HG03342 (cell line): ENCODE results near the gene VKORC1.

Experiments
- ATAC-seq: cut with Tn5 transposase; IDR thresholded peaks from one replicate; pipeline ENCODE4 v1.9.1; 2021; ENCODE audit warnings: mild to moderate bottlenecking, moderate library complexity; ENCODE audit not compliant: unreplicated experiment

VKORC1 gene

DNA sequence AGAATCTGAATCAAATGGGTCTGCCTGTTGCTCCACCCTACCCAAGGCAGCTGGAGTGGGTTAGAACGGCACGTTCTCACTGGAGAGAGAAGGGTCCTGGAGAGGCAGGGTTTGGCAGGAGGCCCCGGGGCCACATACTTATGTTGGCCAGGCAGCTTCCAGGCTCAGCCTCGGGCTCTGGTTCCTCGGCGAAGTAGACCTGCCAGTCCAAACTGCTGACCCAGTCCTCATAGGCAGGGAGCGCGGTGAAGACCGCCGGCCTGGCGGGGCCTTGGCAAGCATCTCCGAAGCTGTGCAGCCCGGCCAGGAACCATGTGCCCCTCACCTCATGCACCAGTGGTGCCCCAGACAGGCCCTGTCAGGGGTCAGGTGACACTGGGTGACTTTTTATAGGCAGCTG, 10.6 kb downstream of the VKORC1 start:
- no peak for ATAC-seq

DNA sequence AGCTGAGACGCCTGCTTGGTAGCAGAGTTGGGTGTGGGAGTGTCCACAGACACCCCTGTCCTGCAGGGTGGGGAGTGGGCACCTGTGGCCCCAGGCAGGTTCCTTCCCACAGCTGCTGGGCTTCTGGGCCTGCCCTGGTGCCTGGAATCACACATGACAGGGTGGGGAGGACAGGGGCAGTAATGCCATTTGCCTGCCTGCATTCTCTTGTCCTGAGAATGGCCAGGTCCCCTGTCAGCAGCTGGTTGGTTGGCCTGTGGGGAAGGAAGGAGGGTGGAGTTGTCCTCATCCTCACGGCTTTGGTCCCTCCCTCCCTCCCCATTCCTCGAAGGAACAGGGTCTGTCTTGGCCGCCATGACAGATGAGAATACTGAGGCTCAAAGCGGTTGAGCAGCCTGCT, 11.0 kb downstream of the VKORC1 start:
- no peak for ATAC-seq

- no peak for ATAC-seq
These were observed 11.5 kb downstream of the VKORC1 start for GRCh38 chr16:31083081-31083480.

DNA sequence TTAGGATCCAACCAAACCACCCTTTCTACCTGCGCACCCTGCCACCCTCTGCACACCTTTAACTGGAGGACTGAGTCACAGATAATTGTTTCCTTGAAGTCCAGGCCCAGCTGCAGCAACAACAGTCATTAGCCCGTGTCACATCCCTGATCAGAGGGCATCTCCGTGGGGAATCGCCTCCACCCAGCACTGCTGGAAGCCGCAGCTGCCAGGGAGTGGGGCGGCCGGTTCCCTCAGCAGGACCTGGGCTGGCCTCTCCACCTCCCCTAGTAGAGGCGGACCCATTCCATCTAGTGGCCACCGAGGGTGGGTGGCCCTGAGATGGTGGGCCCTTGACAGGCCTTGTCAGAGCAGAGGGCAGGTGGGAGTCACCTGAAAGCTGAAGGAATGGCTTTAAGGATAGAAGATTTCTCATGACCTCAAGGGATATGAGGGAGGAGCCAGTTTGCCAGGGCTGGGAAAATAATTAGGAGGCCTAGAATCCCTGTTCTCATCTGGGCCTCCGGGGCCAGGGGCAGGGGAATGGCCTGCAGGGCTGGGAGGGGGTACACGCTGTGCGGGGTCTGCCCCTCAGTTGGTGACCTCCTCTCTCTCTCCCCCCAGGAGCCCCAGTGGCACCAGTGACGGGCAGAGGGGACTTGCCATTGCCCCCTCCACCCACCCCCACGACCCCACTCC, 12.1 kb downstream of the VKORC1 start:
- no peak for ATAC-seq

GRCh38 chr16:31081428-31082351, 12.9 kb downstream of the VKORC1 start:
- no peak for ATAC-seq

- no peak for ATAC-seq
These were observed 13.7 kb downstream of the VKORC1 start for GRCh38 chr16:31080756-31081419.

DNA sequence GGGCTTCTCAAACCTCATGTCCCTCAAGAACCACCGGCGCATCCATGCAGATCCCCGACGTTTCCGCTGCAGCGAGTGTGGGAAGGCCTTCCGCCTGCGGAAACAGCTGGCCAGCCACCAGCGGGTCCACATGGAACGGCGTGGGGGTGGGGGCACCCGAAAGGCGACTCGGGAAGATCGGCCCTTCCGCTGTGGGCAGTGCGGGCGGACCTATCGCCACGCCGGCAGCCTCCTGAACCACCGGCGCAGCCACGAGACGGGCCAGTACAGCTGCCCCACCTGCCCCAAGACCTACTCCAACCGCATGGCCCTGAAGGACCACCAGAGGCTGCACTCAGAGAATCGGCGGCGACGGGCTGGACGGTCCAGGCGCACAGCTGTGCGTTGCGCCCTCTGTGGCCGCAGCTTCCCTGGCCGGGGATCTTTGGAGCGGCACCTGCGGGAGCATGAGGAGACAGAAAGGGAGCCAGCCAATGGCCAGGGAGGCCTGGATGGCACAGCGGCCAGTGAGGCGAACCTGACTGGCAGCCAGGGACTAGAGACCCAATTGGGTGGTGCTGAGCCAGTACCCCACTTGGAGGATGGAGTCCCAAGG, 14.5 kb downstream of the VKORC1 start:
- ATAC-seq: no peak

- no peak for ATAC-seq
These were observed 15.2 kb downstream of the VKORC1 start for GRCh38 chr16:31079342-31079944.

DNA sequence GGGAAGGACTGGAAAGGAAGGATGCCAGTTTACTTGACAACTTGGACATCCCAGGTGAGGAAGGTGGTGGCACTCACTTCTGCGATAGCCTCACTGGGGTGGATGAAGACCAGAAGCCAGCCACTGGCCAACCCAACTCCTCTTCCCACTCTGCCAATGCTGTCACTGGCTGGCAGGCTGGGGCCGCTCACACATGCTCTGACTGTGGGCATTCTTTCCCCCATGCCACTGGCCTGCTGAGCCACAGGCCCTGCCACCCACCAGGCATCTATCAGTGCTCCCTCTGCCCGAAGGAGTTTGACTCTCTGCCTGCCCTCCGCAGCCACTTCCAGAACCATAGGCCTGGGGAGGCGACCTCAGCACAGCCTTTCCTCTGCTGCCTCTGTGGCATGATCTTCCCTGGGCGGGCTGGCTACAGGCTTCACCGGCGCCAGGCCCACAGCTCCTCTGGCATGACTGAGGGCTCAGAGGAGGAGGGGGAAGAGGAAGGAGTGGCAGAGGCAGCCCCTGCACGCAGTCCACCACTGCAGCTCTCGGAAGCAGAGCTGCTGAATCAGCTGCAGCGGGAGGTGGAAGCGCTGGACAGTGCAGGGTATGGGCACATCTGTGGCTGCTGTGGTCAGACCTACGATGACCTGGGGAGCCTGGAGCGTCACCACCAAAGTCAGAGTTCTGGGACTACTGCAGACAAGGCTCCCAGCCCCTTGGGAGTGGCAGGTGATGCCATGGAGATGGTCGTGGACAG, 15.8 kb downstream of the VKORC1 start:
- no peak for ATAC-seq

- no peak for ATAC-seq
These were observed 16.8 kb downstream of the VKORC1 start for GRCh38 chr16:31077592-31078396.

DNA sequence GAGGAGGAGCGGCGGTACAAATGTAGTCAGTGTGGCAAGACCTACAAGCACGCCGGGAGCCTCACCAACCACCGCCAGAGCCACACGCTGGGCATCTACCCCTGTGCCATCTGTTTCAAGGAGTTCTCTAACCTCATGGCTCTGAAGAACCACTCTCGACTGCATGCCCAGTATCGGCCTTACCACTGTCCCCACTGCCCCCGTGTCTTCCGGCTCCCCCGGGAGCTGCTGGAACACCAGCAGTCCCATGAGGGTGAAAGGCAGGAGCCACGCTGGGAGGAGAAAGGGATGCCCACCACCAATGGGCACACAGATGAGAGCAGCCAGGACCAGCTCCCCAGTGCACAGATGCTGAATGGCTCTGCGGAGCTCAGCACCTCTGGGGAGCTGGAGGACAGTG, 17.6 kb downstream of the VKORC1 start:
- no peak for ATAC-seq

DNA sequence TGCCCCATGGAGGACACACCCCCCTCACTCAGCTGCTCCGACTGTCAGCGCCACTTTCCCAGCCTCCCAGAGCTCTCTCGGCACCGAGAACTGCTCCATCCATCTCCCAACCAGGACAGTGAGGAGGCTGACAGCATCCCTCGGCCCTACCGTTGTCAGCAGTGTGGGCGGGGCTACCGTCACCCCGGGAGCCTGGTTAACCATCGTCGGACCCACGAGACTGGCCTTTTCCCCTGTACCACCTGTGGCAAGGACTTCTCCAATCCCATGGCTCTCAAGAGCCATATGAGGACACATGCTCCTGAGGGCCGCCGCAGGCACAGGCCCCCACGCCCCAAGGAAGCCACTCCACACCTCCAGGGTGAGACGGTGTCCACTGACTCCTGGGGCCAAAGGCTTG, 18.3 kb downstream of the VKORC1 start:
- ATAC-seq: no peak

DNA sequence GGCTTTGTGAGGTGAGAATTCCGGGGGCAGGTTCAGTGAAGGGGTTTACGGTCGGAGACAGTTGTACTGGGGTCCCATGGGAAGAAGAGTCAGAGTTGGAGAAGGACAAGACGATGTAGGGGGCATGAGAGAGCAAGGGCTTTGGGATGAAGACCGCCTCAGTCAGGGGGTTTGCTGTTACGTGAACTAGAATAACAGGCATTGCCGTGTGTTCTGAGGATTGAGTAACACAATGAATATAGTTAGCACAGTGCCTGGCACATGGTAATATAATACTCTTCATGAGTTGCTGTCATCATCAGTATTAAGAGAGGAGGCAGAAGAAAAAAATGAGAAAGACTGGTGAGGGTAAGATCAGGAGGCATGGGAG, 19.8 kb downstream of the VKORC1 start:
- ATAC-seq: no peak

- peak; percentile 67 for ATAC-seq
These were observed 20.4 kb downstream of the VKORC1 start, which contains the start of the genes ZNF646 and ZNF668 for GRCh38 chr16:31073970-31074813. Gene ZNF646 (plus strand): TSS chr16:31074422. CDS start chr16:31076325, 1,903 bp downstream. Gene ZNF668 (minus strand): TSS chr16:31074240. CDS start chr16:31064459, 9,781 bp downstream.

- peak; percentile 49 for ATAC-seq
These were observed 21.2 kb downstream of the VKORC1 start for GRCh38 chr16:31073142-31073969.

DNA sequence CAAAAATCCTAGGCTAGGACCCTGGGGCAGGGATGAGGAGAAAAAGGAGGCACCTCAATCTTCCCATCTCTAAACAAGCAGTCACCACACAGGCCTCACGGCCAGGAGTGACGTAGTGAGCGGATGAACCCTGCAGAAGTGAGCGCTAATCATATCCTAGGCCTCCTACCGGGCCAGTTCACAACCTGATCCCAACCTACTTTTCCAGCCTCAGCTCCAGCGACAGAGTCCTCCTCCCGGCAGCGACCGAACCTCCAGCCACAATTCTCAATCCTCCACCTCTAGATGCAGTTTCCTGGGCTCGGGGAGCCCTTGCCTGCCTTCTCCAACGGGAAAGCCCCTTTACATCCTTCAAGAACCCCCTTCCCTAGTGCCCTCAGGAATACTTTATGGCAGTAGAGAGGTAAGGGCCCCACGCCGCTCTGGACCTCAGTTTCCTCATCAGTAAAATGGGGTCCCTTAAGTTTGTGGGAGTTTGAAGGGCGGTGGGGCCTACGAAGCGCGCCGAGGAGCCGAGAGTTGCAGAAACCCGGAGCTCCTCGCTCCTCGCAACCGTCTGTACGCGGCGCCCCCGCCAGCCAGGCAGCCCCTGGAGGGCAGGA, 22.0 kb downstream of the VKORC1 start:
- peak; percentile 1 for ATAC-seq

GRCh38 chr16:31071861-31072260, 22.7 kb downstream of the VKORC1 start:
- no peak for ATAC-seq
